ENCODE measurements around the gene TBP.

TBP gene

GRCh38 chr6:170536671-170537070, 17.5 kb upstream of the TBP start:
- no peak for DNase-seq (ENCODE audit: low read depth)
- no peak for TF ChIP-seq CTCF (conservative IDR thresholded peaks at IDR 0.05; ENCODE audit: low read length)
- no peak overlapping the region for H3K4me3 ChIP-seq (ENCODE audit: low read length)

GRCh38 chr6:170537329-170537728, 16.8 kb upstream of the TBP start:
- no peak for DNase-seq (ENCODE audit: low read depth)
- no peak overlapping the region for H3K4me3 ChIP-seq (ENCODE audit: low read length)
- TF ChIP-seq CTCF (conservative IDR thresholded peaks at IDR 0.05; ENCODE audit: low read length): no peak

- TF ChIP-seq CTCF (conservative IDR thresholded peaks at IDR 0.05; ENCODE audit: low read length): no peak
- DNase-seq (ENCODE audit: low read depth): peak; percentile 15
- H3K4me3 ChIP-seq (ENCODE audit: low read length): no peak overlapping the region
These were observed 12.0 kb upstream of the TBP start for GRCh38 chr6:170542031-170542719.

- no peak for DNase-seq (ENCODE audit: low read depth)
- no peak for TF ChIP-seq CTCF (conservative IDR thresholded peaks at IDR 0.05; ENCODE audit: low read length)
- H3K4me3 ChIP-seq (ENCODE audit: low read length): no peak overlapping the region
These were observed 8.8 kb upstream of the TBP start for GRCh38 chr6:170545405-170545804.

- peak within 1 kb of the TSS; percentile 96 for H3K4me3 ChIP-seq (ENCODE audit: low read length)
- TF ChIP-seq CTCF (conservative IDR thresholded peaks at IDR 0.05; ENCODE audit: low read length): no peak
- DNase-seq (ENCODE audit: low read depth): peak; percentile 94
These were observed 1.2 kb upstream of the TBP start, which contains the start of gene PSMB1 for GRCh38 chr6:170552765-170553533. TSS of gene PSMB1 (minus strand) at chr6:170553307. CDS start at chr6:170553242, 65 bp downstream.

- peak; percentile 34 for DNase-seq (ENCODE audit: low read depth)
- TF ChIP-seq CTCF (conservative IDR thresholded peaks at IDR 0.05; ENCODE audit: low read length): no peak
- peak overlapping the region; percentile 96 for H3K4me3 ChIP-seq (ENCODE audit: low read length)
These were observed 596 bp upstream of the TBP start for GRCh38 chr6:170553534-170554012.

GRCh38 chr6:170554796-170555137, 598 bp downstream of the TBP start:
- no peak for DNase-seq (ENCODE audit: low read depth)
- H3K4me3 ChIP-seq (ENCODE audit: low read length): peak overlapping the region; percentile 96
- no peak for TF ChIP-seq CTCF (conservative IDR thresholded peaks at IDR 0.05; ENCODE audit: low read length)

Measured in AG10803 (cell line).